DOHH2 (cell line): ENCODE measurements around the gene WNT9B.

Experiments used
- EZH2phosphoT487 ChIP-seq: fragments of 200-600 bp; sonication (generic); IDR thresholded peaks from 2 replicates; pipeline ENCODE4 v1.6.1; 2017; ENCODE audit warnings: borderline replicate concordance, mild to moderate bottlenecking, antibody characterized with exemption, low read length, moderate library complexity, mixed read lengths
- TF ChIP-seq, protein P1 (sequence below): fragments of 200-600 bp; sonication (generic); IDR thresholded peaks from one replicate; pipeline ENCODE4 v1.5.1; 2014; ENCODE audit warnings: antibody characterized with exemption, mild to moderate bottlenecking, low read depth, low read length; ENCODE audit not compliant: poor library complexity, severe bottlenecking

DNA sequence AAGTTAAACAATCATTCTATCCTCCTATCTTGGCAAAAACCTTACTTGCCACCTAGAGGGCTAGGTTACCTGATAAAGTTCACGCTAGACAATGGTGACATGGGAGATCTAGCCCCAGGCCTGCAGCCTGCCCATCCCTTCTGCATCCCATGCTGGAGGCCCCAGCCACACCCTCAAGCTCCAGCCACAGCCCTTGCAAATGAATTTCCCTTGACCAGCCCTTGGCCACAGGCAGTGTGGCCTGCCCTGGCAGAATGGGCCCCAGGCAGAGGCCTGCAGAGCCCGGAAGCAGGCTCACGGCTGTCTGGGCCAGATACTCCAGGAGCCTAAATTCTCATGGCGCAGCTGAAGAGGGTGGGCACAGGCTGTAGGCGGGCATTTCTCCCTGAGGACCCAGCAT is 47.8 kb upstream of the WNT9B start:
- TF ChIP-seq, protein P1, sequence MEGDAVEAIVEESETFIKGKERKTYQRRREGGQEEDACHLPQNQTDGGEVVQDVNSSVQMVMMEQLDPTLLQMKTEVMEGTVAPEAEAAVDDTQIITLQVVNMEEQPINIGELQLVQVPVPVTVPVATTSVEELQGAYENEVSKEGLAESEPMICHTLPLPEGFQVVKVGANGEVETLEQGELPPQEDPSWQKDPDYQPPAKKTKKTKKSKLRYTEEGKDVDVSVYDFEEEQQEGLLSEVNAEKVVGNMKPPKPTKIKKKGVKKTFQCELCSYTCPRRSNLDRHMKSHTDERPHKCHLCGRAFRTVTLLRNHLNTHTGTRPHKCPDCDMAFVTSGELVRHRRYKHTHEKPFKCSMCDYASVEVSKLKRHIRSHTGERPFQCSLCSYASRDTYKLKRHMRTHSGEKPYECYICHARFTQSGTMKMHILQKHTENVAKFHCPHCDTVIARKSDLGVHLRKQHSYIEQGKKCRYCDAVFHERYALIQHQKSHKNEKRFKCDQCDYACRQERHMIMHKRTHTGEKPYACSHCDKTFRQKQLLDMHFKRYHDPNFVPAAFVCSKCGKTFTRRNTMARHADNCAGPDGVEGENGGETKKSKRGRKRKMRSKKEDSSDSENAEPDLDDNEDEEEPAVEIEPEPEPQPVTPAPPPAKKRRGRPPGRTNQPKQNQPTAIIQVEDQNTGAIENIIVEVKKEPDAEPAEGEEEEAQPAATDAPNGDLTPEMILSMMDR: no peak
- no peak for TF ChIP-seq EZH2phosphoT487
